Stimulated activated CD8-positive, alpha-beta memory T cell treated with anti-CD3 and anti-CD28 coated beads, Interleukin-2, amount 100 ng/mL, for 1 hour (primary cell): ENCODE data around the gene GRIN2A.

Source experiments
- DNase-seq, 2 donors: peaks; one replicate each; pipeline ENCODE4 v3.0.0-alpha.2; 2020; ENCODE audit warnings: low read depth in 2 of 2

The GRIN2A gene

DNA sequence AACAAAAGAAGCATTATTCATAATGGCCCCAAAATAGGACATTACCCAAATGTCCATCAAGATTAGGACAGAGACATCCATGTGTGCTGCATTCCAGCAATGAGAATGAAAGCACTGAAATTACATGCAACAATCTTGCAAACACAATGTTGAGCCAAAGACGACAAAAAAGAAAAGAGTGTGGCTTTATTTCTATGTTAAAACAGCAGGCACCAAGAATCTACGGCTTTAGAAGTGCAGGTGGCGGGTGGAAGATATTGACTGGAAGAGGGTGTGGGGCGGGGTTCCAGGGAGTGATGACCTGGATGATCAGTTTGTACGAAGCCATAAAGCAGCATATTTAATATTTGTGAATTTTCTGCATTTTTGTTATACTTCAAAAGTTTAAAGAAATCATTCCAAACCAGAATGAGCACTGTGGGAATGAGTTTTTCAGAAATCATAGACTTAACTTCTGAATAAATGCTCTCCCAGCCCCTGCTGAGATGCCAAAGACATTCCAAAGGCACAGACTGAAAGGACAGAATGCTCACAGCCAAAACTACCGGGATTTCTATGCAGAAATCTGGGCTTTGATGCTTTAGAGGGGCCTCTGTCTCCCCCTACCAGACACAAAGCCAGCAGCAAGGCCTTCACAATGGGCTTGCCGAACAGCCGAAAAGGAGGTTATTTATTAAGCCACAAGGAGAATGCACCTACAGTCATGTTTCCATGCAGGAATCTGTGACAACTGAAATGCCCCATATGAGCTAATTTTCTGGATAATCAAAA, 361.6 kb downstream of the GRIN2A start:
- DNase-seq, result no peak

DNA sequence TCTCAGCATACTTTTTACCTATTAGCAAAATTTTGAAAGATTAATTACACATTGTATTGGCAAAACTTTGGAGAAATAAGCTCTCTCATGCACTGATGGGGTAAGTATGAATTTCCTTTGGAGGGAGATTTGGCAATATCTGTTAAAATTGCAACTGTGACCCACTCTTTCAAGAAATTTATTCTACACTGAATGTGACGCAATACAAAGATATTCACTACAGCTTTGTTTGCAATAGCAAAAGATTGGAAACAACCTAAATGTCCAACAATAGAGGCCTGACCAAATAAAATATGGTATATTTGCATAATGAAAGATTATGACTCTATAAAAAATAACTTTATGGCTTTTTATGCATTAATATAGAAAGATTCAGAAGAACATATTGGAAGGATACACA, 363.5 kb downstream of the GRIN2A start:
- no peak for DNase-seq

DNA sequence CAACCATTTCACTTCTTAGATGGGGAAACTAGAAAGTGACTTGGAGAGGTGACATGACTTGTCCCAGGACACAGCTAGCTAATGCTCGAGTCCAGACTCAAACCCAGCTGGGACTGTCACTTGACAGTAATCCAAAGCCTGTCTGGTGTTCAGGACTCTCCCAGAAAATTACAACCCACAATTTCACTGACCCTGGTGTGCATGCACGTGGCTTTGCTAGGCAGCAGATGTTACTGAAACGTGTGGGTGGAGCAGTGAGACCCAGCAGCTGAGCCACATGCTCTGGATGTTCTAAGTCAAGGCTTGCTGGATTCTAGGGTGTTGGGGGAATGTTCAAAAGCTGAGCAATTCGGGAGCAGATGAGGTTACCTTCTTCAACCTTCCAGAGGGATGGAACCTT, 364.6 kb downstream of the GRIN2A start:
- no peak for DNase-seq

DNA sequence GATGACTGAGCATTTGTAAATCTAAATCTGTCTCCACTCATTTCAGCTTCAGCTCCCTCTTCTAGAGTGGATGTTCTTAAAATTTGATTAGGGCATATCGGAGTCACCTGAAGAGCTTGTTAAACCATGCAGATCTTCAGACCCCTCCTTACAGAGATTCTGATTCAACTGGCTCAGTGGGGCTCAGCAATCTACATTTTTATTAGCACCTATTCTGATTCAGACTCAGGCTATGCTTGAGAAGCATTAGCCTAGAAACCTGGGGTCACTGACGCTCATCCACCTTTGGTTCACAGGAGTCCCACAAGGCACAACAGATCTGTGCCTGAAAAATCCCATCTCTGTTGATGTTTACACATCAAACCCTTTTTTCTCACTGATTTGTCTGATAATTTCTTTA, 365.6 kb downstream of the GRIN2A start:
- DNase-seq, result no peak

DNA sequence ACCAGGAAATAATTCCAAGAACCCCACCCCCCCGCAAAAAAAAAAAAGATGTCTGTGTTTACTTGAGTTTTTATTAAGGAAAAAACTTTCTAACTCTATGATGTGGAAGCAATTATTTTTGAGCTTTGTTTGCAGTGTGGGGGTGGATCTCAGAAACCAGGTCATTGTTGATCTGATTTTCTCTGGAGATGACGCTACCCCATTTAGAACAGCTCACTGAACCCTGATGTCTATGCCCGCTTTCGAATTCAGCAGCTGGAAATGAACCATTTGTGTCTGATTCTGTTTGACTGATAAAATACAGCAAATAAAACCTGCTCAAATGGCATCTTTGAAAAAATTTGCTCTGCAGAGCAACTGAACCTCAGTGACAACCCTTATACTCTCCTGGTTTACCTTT, 368.6 kb downstream of the GRIN2A start:
- DNase-seq, result no peak

DNA sequence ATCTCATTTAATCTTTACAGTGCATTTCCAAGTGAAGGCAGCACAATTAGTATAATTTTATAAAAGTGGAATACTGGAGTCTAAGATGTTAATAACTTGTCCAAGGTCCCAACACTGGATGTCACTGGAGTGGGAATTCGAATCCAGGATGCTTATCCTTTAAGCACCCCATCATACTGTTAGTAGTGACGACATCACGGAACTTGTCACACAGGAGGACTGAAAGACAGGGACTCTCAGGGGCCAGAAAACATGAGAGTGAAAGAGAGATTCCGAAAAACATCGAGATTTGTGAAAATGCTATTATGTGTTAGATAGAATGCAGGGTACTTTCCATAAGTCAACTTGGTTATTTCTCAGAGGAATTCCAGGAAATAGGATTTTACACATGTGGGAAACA, 374.0 kb downstream of the GRIN2A start:
- no peak for DNase-seq

DNA sequence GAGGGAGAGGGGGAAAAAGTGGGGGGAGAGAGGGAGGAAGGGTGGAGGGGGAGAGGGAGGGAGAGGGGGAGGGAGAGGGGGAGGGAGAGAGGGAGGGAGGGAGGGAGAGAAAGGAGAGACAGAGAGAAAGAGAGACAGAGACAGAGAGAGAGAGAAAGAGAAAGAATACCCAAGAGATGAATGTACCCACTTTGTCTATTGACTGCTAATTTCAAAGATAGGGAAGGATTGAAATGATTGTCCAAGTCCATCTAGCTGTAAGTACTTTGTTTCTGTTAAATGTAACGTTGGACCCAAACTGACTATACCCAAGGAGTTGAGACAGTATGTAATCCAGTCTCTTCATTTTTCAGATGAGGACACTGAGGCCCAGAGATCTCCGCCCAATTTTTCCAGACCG, 374.9 kb downstream of the GRIN2A start:
- DNase-seq, result no peak

DNA sequence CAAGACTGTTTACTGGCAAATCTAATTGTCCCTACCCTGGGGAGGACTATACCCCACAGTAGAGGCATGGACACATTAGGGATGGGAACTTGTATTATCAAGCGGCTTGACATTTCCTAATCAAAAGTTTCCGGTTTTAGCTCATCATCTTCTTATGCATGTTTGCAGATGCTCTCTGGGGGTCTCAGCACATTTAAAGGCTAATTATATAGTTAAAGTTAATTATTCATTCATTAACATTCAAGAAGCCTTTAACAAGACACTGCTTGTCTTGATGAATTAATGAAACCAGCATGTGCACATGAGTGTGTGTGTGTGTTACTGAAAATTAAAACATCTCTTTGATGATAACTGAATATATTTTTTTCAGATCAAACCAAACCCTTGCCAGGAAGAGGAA, 377.1 kb downstream of the GRIN2A start:
- no peak for DNase-seq

DNA sequence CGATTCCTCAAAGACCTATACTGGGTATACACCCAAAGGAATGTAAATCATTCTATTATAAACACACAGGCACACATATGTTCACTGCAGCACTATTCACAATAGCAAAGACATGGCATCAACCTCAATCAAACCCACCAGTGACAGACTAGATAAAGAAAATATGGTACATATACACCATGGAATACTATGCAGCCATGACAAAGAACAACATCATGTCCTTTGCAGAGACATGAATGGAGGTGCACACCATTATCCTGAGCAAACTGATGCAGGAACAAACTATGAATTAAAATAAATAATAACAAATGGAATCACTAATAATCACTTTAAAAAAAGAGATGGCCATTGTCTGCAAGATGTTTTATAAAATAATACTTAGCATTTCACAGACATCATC, 380.1 kb downstream of the GRIN2A start:
- DNase-seq, result no peak

DNA sequence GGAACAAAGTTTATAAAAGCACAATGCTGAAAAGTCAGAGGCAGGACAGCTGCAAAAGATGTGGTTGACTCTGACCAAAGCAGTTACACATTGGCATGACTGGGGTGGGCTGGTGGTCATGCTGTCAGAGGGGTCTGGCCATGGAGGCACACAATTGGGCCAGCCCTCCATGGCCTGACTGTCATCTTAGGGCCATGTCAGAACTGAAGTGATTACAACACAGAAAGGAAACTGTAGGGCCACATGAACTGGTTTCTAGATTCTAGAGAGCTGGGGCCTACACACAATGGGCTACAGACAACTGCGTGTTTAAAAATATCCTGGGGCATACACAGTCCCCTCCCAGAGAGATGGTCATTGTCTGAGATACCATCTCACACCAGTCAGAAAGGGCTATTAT, 380.6 kb downstream of the GRIN2A start:
- no peak for DNase-seq

DNA sequence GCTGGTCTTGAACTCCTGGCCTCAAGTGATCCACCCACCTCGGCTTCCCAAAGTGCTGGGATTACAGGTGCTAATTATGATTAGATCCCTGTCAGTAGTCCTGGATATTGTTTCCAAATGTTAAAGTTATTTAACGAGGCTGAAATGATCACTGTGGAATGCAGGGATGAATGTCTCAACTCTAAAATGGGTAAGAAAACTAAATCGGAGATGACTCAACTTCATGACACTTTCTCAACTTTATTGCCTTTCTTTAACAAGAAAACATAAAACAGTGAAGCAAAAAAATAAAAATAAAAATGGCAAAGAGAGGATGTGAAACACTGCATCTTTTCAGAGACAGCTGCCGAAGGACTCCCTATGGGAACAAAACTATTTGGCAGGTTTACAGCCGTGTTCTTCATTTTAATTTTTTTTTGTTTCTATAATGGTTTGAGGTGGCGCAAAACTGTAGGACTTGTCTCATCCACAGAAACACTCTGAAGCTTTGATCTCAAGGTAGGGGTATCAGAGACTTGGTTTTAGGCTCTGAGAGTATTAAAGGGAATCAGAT, 382.0 kb downstream of the GRIN2A start:
- no peak for DNase-seq

DNA sequence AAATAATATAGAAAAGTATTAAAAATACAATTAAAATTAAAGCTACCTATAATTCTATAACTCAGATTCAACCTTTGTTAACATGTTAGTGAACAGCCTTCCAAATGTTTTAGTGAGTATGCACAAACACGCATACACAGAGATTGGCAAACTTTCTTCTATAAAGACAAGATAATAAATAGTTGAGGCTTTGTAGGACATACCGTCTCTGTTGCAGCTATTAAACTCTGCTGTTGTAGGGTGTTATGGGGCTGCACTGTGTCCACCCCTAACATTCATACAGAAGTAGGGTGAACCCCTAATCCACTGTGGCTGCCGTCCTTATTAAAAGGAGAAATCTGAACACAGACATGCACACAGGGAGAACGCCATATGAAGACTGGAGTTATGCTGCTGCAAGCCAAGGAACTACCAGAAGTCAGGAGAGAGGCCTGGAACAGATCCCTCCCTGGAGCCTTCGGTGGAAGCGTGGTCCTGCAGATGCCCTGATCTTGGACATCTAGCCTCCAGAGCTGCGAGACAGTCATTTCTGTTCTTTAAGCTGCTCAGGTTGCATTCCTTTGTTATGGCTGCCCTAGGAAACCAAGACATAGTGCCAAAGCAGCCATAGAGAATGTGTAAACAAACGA, 383.2 kb downstream of the GRIN2A start:
- no peak for DNase-seq

DNA sequence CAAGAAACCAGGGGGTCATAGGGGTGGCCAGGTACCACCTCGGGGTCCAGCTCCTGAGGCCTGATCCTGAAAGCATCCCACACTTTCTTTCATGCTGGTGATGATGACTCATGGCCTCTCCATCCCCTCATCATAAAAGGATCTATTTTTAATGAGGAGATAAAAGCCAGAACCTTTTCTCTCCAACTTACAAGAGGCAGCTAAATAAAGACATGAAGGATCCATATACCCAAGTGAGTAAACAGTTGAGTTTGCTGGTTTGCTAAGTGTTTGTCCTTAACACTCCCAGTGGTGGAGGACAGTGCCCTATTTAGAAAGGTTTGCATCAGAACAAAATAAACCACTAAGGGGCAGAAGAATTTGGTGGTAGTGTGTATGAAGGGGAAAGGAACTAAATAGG, 383.8 kb downstream of the GRIN2A start:
- no peak for DNase-seq

DNA sequence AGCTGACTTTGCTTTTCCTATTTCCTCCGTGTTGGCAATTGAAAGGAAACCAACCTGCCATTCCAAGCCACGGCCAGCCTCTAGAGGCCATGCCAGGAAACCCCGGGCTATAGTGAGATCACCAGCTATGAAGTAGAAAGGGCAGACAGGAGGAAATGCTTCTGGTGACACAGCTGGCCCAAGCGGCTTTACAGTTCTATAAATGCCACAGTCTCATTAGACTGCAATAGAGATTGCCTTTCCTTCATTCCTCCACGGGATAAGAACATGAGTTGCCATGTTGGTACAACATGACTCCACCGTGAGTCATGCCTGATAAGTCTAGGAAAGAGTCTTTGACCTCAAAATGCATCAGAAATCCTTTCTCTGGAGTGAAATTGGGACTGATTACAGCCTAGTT, 384.9 kb downstream of the GRIN2A start:
- no peak for DNase-seq

DNA sequence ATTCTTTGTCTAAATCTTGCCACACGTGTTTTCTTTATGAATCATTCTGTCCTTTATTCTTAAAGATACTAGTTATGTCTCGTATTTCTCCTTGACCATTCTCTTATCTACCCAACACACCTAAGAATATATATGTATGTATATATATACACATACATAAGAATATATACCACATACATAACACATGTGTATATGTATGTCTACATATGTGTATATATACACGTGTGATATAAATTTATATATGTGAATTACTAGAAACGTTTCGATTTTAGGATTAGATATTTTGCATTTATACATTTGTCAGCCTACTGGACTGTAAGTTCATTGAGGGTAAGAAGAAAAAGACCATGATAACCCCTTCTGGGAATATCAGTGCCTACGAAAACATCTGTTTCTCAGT, 388.6 kb downstream of the GRIN2A start:
- no peak for DNase-seq

DNA sequence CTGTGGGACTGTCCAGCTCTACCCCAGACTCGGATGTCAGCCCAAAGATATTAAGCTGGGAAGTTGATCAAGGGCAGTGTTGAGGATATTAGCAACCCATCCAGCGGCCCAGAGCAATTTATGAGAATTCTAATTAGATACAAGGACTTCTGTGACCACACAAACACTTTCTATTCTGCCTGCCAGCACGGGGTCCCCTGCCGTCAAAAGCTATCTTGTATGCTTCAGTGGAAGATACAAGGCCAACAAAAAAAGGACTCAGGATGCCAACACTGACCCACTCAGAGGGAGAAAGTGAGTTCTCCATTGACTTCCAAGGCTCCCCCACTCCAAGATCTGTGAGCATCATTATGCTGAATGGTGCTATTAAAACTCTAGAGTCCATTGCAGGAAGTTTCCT, 390.7 kb downstream of the GRIN2A start:
- DNase-seq, result no peak

DNA sequence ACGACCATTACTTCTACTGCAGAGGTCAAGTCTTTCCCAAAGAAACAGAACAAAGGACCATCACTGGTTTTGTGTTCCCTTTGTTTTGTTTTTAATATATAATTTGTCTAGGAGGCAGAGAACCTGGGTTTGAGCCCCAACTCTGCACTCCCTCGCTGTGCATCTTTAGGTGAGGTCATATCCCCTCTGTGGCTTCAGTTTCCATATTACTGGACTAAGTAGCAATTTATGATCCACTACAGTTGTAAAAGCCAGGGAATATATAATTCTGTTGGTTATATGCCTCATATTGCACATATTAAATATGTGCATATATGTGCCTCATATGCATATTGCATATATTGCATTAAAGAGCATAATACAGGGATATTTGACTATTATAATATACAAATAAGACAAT, 392.0 kb downstream of the GRIN2A start:
- no peak for DNase-seq

DNA sequence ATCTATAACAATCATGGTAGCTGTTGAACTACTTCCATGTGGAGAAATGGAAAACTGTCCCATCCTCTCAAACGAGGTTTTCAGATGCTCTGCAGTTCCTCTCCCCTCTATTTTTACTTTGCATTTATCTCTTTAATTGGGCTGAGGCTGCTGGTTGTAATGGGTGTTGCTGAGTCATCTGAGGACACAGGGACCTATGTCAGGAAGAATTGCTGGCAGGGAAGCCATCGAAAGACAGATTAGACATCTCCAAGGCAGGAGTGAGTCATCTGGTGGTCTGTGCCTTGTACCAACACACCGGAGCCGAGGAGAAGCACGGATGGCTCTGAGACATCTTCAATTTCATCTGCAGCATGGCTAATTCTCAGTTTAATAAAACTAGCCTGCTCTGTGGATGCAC, 394.5 kb downstream of the GRIN2A start:
- DNase-seq, result no peak

DNA sequence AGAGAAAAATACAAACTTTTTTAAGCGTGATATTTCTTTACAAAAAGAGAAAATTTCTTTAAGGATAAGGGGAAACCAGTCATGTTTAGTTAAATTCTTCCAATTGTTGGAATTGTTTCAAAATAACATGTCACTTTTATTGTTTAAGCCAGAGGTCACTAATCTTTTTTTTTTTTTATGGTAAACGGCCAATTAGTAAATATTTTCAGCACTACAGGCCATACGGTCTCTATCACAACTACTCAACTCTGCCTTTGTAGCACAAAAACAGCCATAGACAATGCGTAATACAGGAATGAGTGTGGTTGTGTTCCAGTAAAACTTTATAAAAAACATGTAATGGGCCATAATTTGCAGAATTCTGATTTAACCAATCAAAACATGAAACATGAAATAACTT, 401.4 kb downstream of the GRIN2A start:
- no peak for DNase-seq

DNA sequence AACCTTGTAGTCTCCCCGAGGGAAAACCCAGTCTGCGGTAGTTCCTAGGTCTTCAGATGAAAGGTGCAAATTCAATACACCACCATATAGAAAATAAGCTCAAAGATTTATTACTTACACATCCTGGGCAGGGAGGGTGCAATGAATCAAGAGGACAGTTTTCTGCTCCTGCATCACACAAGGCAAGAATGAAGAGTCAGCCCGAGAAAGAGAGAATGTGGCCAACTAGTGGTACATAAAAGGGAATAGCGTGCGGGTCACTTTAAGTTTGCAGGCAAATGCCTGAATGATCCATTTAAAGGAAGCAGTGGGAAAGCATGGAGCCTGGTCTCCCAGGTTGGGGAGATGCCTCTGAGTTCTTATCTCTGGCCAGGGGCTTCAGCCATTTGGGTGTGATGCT, 403.4 kb downstream of the GRIN2A start:
- no peak for DNase-seq

DNA sequence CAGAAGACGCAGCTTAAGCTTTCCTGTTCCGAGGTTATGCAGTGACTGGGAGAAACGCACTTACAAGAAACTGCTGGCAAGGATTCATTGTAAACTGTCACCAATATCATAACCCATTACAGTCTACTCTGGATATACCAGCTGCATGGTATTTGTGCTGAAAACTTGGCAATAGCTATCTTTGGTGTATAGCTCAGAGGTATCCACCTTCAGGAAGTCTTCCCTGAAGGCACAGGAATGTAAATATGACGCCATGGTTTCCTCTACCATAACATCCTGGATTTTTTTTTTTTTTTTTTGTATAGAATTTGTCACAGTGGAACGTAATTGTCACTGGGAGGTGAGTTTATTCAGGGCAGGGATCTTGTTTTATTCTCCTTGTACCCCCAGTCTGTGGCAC, 406.2 kb downstream of the GRIN2A start:
- no peak for DNase-seq

DNA sequence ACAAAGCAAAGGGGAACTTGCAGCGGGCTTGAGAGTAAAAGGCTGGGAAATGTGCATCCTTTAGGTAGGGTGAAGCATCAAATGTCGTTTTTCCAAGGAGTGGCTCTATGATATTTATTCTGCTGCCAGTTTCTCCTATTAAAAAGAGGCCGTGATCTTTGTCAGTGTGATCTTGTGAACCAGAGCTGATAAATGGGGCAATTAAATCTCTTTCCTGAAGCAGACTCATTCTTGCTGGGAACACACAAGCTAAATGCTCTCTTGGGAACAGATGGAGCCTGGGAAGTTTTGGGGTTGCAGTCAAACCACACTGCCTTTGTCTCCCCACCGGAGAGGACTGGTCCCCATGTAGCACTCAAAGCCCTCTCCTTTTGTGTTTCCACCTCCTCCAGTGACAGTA, 408.9 kb downstream of the GRIN2A start:
- no peak for DNase-seq

DNA sequence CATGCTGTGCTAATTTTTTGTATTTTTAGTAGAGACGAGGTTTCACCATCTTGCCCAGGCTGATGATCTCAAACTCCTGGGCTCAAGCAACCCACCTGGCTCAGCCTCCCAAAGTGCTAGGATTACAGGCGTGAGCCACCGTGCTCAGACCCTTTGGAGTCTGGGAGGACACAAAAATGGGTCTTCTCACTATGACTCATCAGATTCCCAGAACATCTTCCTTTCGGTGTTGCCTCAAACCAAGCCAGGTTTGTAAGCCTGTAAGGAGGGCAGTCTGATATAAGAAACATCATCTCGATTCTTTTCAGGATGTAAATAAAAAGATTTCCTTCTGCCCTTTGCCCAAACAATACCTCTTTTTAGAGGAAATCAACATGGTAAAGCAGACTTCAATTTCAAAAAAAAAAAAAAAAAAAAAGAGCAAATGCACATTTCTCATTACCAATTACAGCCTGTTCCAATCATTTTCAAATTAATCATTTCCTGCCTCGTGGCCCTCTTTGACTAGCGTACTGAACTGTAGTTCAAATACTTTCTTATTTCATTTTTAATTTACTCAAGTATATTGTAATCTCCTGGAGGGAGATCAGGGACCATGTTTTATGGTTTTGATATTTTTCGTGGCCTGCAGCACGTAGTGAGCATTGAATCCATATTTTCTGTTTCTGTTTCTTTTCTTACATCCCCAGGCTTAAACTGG, 409.6 kb downstream of the GRIN2A start:
- no peak for DNase-seq
